Loucy (cell line): ENCODE results near the gene SLC22A23.
A peak's percentile ranks its signal among the peaks of the same experiment; 100 is the strongest.

Experiments used
- H2AFZ ChIP-seq: fragments of 200-600 bp; sonication (generic); 2 replicates; pipeline ENCODE4 v1.6.0; 2016; ENCODE audit warnings: antibody characterized with exemption, mild to moderate bottlenecking, low read length, moderate library complexity
- H3F3A ChIP-seq: fragments of 200-600 bp; 2 replicates; pipeline ENCODE4 v1.6.0; 2016; ENCODE audit warnings: antibody characterized with exemption, low read depth, mild to moderate bottlenecking
- H3K27me3 ChIP-seq: fragments of 200-600 bp; sonication (generic); 2 replicates; pipeline ENCODE4 v1.6.1; 2014; ENCODE audit warnings: low read length, mild to moderate bottlenecking; ENCODE audit not compliant: insufficient read depth, poor library complexity, severe bottlenecking
- H3K36me3 ChIP-seq: fragments of 200-600 bp; sonication (generic); 2 replicates; pipeline ENCODE4 v1.6.1; 2016; ENCODE audit warnings: low read length; ENCODE audit not compliant: insufficient read depth
- H3K4me1 ChIP-seq: fragments of 200-600 bp; sonication (generic); 2 replicates; pipeline ENCODE4 v1.5.1; 2014; ENCODE audit warnings: low read length, mild to moderate bottlenecking; ENCODE audit not compliant: insufficient read depth, poor library complexity, severe bottlenecking
- H3K4me2 ChIP-seq: fragments of 200-600 bp; sonication (generic); 2 replicates; pipeline ENCODE4 v1.6.0; 2014; ENCODE audit warnings: antibody characterized with exemption, low read length, low read depth, mild to moderate bottlenecking; ENCODE audit not compliant: poor library complexity, severe bottlenecking
- H3K4me3 ChIP-seq: fragments of 200-600 bp; sonication (generic); 2 replicates; pipeline ENCODE4 v1.5.1; 2014; ENCODE audit warnings: low read length, mild to moderate bottlenecking, mixed read lengths; ENCODE audit not compliant: poor library complexity, severe bottlenecking
- H3K79me2 ChIP-seq: fragments of 200-600 bp; sonication (generic); 2 replicates; pipeline ENCODE4 v1.6.1; 2014; ENCODE audit warnings: low read length; ENCODE audit not compliant: insufficient read depth
- H3K9ac ChIP-seq: fragments of 200-600 bp; sonication (generic); 2 replicates; pipeline ENCODE4 v1.6.0; 2014; ENCODE audit warnings: mild to moderate bottlenecking, low read depth, low read length, moderate library complexity; ENCODE audit not compliant: poor library complexity, severe bottlenecking
- H3K9me2 ChIP-seq: fragments of 200-600 bp; sonication (generic); replicated peaks from 2 replicates; pipeline ENCODE4 v1.6.1; 2016; ENCODE audit warnings: low read depth, low read length, mixed read lengths
- H3K9me3 ChIP-seq: fragments of 200-600 bp; sonication (generic); 2 replicates; pipeline ENCODE4 v1.6.1; 2014; ENCODE audit warnings: mild to moderate bottlenecking, antibody characterized with exemption, low read length, low read depth; ENCODE audit not compliant: insufficient read depth
- H4K20me1 ChIP-seq: fragments of 200-600 bp; sonication (generic); 2 replicates; pipeline ENCODE4 v1.6.0; 2014; ENCODE audit warnings: antibody characterized with exemption, low read length, mild to moderate bottlenecking; ENCODE audit not compliant: insufficient read depth, poor library complexity, severe bottlenecking
- CTCF ChIP-seq: fragments of 200-600 bp; sonication (generic); conservative IDR thresholded peaks from 2 replicates; pipeline ENCODE4 v1.5.1; 2014; ENCODE audit warnings: mild to moderate bottlenecking, antibody characterized with exemption, low read length
- EZH2phosphoT487 ChIP-seq: fragments of 200-600 bp; IDR thresholded peaks from 2 replicates; pipeline ENCODE4 v1.6.1; 2018; ENCODE audit warnings: antibody characterized with exemption, mild to moderate bottlenecking, moderate library complexity, borderline replicate concordance

SLC22A23 gene

GRCh38 chr6:3454273-3455010 lies 2.4 kb downstream of the SLC22A23 start:
- no peaks in the 10 kb centered on the region for H3K9me3 ChIP-seq
- H4K20me1 ChIP-seq, result no peaks in the 10 kb centered on the region
- 0 out of 2 replicates have a peak, but pooled peaks cover 6% of the 10 kb centered on the region for H3K79me2 ChIP-seq
- H3K36me3 ChIP-seq, result no peaks in the 10 kb centered on the region
- H3K9ac ChIP-seq, result no peak overlapping the region
- peak overlapping the region; percentile 26 for H3K4me3 ChIP-seq
- H3K27me3 ChIP-seq, result no peaks in the 10 kb centered on the region
- H3K4me2 ChIP-seq, result peak overlapping the region; percentile 45
- H3F3A ChIP-seq, result peaks cover 7% of the 10 kb centered on the region; the same call in 1 of the 2 replicates
- peaks cover 18% of the 10 kb centered on the region for H3K4me1 ChIP-seq
- TF ChIP-seq CTCF (no peak), EZH2phosphoT487 (no peak)
- 0 out of 2 replicates have a peak overlapping the region, but pooled peaks have one; percentile 4 for H2AFZ ChIP-seq
- no peaks in the 10 kb centered on the region for H3K9me2 ChIP-seq

GRCh38 chr6:3453413-3454272 lies 3.2 kb downstream of the SLC22A23 start:
- Histone ChIP-seq H3F3A (peaks cover 2% of the 10 kb centered on the region; the same call in 1 of the 2 replicates), H3K27me3 (no peaks in the 10 kb centered on the region), H3K9ac (no peak overlapping the region), H3K9me3 (no peaks in the 10 kb centered on the region), H3K4me1 (peaks cover 26% of the 10 kb centered on the region), H4K20me1 (no peaks in the 10 kb centered on the region), H3K79me2 (0 out of 2 replicates have a peak, but pooled peaks cover 6% of the 10 kb centered on the region), H3K4me2 (peak overlapping the region; percentile 45), H2AFZ (no peak overlapping the region), H3K4me3 (peak overlapping the region; percentile 26), H3K9me2 (no peaks in the 10 kb centered on the region), H3K36me3 (no peaks in the 10 kb centered on the region)
- TF ChIP-seq EZH2phosphoT487, result no peak
- 0 out of 2 replicates have a peak, but pooled peaks have one; percentile 10 for TF ChIP-seq CTCF

- TF ChIP-seq CTCF (no peak), EZH2phosphoT487 (no peak)
- H2AFZ ChIP-seq, result no peak overlapping the region
These were observed 5.4 kb downstream of the SLC22A23 start for GRCh38 chr6:3451498-3451897.

More at GRCh38 chr6:3451498-3451897, 5.4 kb downstream of the SLC22A23 start:
- 0 out of 2 replicates have a peak, but pooled peaks cover 6% of the 10 kb centered on the region for H3K79me2 ChIP-seq
- H3K9me2 ChIP-seq, result no peaks in the 10 kb centered on the region
- H3K9ac ChIP-seq, result no peak overlapping the region
- H3K27me3 ChIP-seq, result no peaks in the 10 kb centered on the region
- H3F3A ChIP-seq, result no peaks in the 10 kb centered on the region
- H3K9me3 ChIP-seq, result no peaks in the 10 kb centered on the region
- no peaks in the 10 kb centered on the region for H3K36me3 ChIP-seq
- peaks cover 26% of the 10 kb centered on the region for H3K4me1 ChIP-seq
- no peaks in the 10 kb centered on the region for H4K20me1 ChIP-seq
- H3K4me3 ChIP-seq, result no peak overlapping the region
- H3K4me2 ChIP-seq, result no peak overlapping the region
